ENCODE data around the gene COL4A2.

COL4A2 gene

DNA sequence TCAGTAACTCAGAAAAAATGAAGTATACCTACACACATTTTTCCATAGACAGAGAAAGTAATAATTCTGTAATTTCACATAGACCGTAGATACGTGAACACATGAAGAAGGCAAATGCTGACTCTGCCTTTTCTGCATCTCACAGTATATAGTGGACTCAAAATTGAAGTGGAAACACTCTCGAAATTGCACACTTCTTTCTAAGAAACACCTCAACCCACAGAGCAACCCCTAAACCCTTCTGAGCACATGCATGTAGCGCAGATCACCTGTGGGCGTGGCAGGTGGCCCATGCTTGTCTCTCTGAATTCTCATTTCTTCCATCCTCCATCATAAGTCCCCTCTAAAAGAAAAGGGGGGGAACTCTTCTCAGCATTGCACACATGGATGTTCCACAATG is 34.9 kb upstream of the COL4A2 start:
- no peak overlapping the region for H3K4me3 ChIP-seq (ENCODE audit: low read depth, low read length)
- no peak for DNase-seq (ENCODE audit: low read depth)
- TF ChIP-seq, protein P1, sequence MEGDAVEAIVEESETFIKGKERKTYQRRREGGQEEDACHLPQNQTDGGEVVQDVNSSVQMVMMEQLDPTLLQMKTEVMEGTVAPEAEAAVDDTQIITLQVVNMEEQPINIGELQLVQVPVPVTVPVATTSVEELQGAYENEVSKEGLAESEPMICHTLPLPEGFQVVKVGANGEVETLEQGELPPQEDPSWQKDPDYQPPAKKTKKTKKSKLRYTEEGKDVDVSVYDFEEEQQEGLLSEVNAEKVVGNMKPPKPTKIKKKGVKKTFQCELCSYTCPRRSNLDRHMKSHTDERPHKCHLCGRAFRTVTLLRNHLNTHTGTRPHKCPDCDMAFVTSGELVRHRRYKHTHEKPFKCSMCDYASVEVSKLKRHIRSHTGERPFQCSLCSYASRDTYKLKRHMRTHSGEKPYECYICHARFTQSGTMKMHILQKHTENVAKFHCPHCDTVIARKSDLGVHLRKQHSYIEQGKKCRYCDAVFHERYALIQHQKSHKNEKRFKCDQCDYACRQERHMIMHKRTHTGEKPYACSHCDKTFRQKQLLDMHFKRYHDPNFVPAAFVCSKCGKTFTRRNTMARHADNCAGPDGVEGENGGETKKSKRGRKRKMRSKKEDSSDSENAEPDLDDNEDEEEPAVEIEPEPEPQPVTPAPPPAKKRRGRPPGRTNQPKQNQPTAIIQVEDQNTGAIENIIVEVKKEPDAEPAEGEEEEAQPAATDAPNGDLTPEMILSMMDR (IDR thresholded peaks at IDR 0.05; ENCODE audit: insufficient read depth, low read depth, low read length, missing control alignments): no peak

DNA sequence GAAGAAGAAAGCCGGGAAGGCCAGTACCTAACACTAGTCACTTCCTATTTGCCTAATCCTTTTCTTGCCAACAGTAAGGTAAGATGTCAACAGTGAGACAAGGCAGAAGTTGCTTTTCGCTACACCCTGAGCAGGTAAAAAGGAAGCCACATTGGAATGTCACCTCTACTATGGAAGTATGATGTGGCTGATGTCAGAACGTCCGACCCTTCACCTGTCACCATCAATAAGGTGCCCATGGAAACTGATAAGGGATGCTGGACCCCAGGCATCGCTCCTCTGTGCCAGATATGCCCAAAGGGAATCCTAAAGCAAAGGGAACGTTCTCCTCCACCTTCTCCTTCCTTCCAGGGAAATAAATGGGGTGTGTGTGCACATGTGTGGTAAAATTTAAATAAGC is 34.4 kb upstream of the COL4A2 start:
- TF ChIP-seq, protein P1 (IDR thresholded peaks at IDR 0.05; ENCODE audit: insufficient read depth, low read depth, low read length, missing control alignments): no peak
- no peak for DNase-seq (ENCODE audit: low read depth)
- no peak overlapping the region for H3K4me3 ChIP-seq (ENCODE audit: low read depth, low read length)

DNA sequence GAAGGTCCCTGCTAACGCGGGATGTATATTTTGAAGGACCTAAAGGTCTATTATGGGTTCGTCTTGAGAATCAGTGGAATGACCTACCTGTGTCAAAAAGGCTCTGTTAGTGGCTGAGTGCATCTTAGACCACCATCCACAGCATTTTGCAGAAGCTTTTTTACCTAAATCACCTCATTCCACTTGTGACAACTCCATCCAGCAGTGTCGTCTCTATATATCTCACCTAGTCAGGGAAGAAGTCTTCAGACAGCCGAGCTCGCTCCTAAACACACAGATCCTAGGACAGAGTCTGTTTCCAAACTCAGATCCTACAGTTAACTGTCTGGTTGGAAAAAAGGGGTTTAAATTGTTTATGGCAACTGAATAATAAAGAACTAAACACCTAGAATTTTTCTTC is 33.8 kb upstream of the COL4A2 start:
- DNase-seq (ENCODE audit: low read depth): no peak
- TF ChIP-seq, protein P1 (IDR thresholded peaks at IDR 0.05; ENCODE audit: insufficient read depth, low read depth, low read length, missing control alignments): no peak
- H3K4me3 ChIP-seq (ENCODE audit: low read depth, low read length): no peak overlapping the region

DNA sequence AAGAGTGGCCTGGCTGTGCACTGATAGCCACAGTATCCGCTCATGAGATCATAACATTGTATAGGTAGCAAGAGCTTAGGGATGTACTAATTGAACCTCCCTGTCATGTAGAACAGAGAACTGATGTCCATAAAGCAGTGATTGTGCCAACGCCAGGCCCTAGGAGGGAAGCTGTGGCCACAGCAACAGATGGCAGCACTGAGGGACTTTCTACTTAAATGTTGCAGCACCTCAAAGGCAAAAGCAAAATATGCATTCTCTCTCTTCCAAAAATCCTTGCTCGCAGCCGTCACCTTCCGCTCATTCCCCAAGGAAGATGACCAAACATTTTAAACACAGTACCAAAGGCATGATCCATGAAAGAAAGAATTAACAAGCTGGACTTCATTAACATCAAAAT is 32.4 kb upstream of the COL4A2 start:
- DNase-seq (ENCODE audit: low read depth): no peak
- TF ChIP-seq, protein P1 (IDR thresholded peaks at IDR 0.05; ENCODE audit: insufficient read depth, low read depth, low read length, missing control alignments): no peak
- no peak overlapping the region for H3K4me3 ChIP-seq (ENCODE audit: low read depth, low read length)

DNA sequence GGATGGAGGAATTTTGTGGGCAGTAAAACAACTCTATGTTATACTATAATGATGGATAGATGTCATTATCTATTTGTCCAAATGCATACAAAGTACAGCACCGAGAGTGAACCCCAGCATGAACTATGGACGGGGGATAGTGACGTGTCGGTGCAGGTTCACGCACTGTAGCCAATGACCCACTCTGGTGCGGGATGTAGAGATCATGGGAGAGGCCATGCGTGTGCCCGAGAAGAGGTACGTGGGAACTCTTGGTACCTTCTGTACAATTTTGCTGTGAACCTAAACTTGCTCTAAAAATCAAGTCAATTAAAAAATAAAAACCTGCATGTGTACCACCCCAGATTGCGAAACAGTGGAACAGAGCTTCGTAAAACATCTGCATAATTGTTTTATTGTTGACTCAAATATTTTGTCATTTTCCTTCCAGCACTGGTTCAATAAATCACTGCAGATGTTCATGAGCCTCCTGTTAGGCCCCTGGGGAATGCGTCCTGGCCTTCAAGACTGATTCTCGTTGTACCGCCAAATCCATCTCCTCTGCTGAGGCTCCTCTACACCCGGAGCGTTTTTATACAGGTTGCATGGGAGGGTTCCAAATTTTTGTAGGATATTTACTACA is 31.0 kb upstream of the COL4A2 start:
- no peak for DNase-seq (ENCODE audit: low read depth)
- H3K4me3 ChIP-seq (ENCODE audit: low read depth, low read length): no peak overlapping the region
- TF ChIP-seq, protein P1 (IDR thresholded peaks at IDR 0.05; ENCODE audit: insufficient read depth, low read depth, low read length, missing control alignments): no peak

DNA sequence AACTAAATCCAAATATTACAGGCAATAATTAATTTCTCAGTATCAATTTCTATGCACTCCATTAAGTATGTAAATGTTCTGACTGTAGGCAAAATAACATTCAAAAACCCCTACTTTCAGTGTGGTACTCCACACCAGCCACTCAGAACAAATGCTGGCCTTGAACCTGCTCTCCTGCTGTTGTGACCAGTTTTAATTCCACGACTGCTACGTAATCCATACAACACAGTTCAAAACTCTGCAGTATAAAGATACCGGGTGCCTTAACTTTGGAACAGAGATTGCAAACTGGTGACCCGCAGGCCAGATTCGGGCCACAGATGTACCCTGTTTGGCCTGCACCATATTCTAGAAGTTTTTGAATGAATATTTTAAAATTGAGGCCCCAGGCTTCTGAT is 30.5 kb upstream of the COL4A2 start:
- TF ChIP-seq, protein P1 (IDR thresholded peaks at IDR 0.05; ENCODE audit: insufficient read depth, low read depth, low read length, missing control alignments): no peak
- no peak overlapping the region for H3K4me3 ChIP-seq (ENCODE audit: low read depth, low read length)
- DNase-seq (ENCODE audit: low read depth): no peak

DNA sequence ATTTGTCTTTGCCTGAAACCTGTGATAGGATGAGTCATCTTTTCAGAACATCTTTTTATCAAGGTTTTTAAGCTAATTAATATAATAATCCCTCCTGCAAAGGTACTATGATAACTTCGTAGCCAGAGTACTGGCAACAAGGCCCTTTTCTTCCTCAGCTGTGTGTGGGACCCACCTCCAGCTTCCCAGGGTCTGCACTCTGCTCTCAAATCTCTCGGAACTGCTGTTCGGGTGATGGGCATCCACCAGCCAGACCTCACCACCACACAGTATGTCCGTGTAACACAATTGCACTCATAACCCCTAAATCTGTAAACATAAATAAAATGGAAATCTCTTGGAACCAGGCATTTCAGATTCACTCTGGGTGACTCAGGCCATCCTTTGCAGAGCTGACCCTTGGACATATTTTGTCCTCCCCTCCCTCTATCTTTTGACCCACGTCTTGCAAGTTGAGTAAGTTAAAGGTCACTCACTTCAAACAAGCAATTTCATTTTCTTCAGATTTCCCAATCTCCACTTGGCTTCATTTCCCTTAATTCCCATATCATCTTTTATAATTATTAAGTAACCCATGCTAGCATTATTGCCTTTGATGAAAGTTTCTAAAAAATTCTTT is 29.6 kb upstream of the COL4A2 start:
- TF ChIP-seq, protein P1 (IDR thresholded peaks at IDR 0.05; ENCODE audit: insufficient read depth, low read depth, low read length, missing control alignments): no peak
- no peak for DNase-seq (ENCODE audit: low read depth)
- H3K4me3 ChIP-seq (ENCODE audit: low read depth, low read length): no peak overlapping the region
